Stimulated activated CD8-positive, alpha-beta memory T cell treated with anti-CD3 and anti-CD28 coated beads, Interleukin-15, amount 100 ng/mL, for 24 hours (primary cell): Measurements from ENCODE around the gene FOXL1.
"Not testable (repeated sequence)": the region's sequence is repeated elsewhere in the genome, so short reads cannot be mapped to it uniquely, and the experiment has no call there.

Experiments
- DNase-seq: peaks from one replicate; pipeline ENCODE4 v3.0.0-alpha.2; 2020; ENCODE audit warnings: low read depth

Gene FOXL1

GRCh38 chr16:86580791-86581170 lies 2.4 kb downstream of the FOXL1 start:
- no peak for DNase-seq

DNA sequence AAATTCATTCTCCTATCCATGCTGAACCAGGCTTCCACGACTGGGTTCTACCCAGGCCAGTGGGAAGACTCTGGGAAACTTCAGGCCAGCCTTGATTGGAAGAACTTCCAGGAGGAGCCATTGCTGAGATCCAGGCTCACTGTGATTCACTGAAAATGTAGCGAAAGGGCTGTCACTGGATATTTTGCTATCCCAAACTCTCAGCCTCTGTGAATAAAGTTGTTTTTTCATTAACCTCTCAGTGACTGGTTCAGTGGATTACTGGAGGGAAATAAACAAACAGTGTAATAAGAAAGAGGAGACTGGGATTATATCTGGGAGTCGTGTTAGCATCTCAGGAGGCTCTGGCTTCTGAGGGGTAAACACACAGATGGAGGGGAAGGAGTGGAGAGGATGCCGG lies 3.1 kb downstream of the FOXL1 start:
- DNase-seq: no peak

DNA sequence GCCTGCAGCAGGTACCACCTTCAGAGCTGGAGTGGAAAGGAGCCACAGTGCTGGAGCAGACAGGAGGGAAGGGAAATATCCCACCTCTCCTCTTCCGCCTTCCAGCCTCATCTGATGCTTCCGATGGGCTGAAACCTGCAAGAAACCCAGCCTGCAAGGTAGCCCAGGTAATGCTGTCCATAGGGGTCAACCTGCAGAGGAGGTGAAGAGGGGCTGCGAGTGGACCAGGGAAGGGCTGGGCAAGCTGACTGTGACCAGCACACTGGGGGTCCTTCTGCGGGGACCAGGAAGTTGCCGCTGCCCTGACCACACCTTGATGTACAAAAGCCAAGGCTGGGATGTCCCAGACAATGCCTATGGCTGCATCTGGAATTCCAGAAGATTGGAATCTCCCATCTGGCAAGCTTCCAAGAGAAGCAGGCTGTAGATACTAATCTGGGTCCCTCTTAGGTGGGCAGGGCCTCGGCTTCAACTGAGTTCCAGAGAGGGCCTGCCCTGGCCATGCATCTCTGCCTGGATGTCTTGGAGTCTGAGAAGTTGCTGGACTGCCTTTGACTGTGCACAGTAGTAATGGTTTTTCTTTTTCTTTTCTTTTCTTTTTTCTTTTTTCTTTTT lies 5.8 kb downstream of the FOXL1 start:
- DNase-seq: no peak

DNA sequence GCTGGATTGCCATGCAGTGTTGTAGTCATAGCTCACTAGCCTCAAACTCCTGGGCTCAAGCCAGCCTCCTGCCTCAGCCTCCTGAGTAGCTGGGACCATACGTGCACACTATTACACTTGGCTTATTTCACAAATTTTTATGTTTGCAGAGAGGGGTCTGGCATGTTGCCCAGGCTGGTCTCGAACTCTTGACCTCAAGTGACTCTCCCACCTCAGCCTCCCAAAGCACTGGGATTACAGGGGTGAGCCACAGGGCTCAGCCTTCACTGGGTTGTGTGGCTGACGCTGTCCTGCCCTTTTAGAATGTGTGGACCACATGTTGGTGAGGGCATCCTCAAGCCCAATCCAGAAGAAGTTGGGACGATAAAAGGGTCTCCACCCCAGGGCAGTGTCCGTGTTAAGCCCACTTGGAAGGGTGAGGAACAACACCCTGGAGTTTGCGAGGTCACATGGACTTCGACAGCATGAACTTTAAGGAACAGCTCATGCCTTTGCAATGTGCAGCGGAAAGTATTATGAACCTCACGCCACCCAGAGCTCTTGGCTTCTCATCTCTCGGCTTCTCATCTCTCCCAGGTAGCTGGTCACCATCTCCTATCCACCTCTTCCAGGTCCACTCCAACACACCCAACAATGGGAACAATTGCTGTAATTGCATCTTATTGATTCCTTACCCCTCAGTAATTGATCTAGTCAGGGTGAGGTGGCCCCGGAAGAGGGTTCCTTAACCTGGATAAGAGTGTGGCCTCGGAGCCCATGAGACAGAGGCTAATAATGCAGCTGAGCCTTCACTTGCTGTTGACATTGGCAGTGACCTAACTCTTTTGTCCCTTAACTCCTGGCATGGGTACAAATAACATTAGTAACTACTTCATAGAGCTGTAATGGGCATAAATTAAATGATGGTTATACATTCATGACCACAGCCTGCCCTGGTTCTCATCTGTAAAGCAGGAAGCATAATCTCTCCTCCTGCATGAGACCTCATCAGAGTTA lies 6.7 kb downstream of the FOXL1 start:
- no peak for DNase-seq

- no peak for DNase-seq
Observed at GRCh38 chr16:86585821-86586611, 7.7 kb downstream of the FOXL1 start.

DNA sequence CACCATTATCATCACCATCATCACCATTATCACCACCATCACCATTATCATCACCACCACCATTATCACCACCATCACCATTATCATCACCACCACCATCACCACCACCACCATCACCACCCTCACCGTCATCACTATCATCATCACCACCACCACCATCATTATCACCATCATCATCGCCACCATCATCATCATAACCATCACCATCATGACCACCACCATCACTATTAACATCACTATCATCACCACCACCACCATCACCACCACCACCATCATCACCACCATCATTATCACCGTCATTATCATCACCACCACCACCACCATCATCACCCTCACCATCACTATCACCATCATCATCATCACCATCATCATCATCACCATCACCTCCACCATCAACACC lies 9.1 kb downstream of the FOXL1 start:
- no peak for DNase-seq

- DNase-seq: not testable (repeated sequence)
Observed at GRCh38 chr16:86587955-86588354, 9.6 kb downstream of the FOXL1 start.

GRCh38 chr16:86590501-86591144 lies 12.3 kb downstream of the FOXL1 start:
- no peak for DNase-seq

DNA sequence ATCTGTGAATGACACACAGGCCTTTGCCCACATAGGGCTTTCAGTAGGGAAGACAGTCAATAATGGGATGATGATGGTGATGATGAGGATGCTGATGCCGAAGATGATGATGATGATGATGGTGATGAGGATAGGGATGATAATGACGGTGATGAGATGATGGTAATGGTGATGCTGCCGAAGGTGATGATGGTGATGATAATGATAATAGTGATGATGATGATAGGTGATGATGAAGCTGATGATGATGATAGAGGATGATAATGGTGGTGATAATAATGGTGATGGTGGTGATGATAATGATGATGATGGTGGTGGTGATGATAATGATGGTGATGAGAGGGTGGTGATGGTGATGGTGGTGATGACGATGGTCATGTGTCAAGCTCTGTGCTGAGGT lies 12.9 kb downstream of the FOXL1 start:
- DNase-seq: no peak

DNA sequence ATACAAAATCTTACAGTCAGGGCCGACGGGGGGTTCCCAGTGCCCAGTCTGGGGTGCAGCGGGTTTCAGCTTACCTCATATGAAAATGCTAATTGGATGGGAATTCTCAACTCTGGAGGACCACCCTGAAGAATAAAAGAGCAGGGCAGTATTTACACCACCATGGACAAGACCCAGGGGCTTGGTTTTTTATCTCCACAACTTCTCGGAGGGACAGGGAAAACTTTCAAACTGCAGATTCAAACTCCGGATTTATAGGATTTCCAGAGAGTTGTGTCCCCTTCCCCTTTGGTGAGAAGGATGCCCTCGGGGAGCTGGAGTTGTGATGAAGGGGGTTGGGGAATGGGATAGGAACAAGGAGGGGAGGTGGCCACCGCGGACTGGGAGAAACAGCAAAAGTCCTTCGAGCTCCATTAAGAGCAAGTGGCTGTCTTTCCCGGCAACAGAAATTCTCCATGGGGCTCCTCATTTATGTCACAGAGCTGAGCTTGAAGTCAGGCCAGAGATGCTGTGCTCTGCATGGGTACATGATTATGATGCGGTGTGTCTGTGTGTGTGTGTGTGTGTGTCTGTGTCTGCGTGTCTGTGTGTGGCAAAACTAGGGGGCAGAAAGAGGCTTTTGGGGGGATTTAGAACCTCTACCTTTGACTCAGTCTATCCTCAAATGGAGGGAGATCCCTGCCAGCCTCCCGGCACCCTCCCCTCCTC lies 15.7 kb downstream of the FOXL1 start:
- DNase-seq: no peak

DNA sequence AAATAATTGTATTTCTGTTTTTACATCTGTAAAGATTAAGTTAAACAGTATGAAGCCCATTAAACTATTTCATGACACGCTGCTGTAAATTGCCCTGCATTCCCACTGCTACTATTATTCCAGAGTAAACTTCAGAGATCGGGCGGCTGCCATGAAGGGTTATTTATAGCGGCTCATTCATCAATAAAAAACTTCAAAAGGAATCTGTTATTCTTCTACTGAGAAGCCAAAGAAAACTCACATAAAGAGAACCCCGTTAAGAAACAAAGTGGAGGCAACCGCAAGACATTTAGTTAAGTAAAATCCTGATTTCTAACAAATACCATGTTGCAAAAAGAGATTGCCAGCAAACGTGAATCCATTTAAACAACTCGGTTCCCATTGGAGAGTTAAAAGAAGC lies 16.4 kb downstream of the FOXL1 start:
- DNase-seq: no peak

GRCh38 chr16:86595983-86596605 lies 17.7 kb downstream of the FOXL1 start:
- DNase-seq: no peak

DNA sequence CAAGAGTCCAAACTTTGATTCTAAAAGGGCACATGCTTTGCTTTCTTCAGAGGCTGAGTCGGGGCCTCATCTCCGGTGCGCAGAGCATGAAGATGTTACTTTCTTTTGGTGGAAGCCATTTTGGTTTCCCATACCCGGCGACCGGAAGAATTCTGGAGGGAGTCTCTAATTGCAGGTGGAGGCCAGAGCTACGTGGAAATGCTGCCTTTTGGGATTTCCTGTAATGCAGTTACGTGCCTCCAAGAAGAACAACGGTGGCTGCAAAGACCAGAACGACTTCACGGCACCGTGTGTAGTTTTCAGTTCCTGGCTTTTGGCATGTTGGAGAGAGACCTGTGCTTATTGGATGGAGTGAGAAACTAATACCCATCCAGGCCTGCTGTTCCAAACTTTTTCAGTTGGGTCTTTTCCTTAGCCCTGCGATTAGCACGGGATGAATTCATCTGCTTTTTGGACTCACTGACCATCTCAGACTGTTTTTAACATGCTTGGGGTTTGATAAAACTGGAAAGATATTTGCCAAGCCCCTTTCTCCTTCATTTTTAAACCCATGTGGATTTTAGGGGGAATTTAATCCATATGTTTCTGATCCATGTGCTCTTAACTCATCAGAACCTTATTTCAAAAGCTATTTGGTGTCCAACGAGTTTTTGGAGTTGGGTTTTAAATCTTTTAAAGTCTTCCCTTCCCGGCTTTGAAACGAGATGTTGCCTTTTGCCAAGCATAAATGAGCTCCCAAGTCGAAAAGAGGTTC lies 19.0 kb downstream of the FOXL1 start:
- no peak for DNase-seq

- DNase-seq: no peak
Observed at GRCh38 chr16:86597880-86598606, 19.7 kb downstream of the FOXL1 start.

DNA sequence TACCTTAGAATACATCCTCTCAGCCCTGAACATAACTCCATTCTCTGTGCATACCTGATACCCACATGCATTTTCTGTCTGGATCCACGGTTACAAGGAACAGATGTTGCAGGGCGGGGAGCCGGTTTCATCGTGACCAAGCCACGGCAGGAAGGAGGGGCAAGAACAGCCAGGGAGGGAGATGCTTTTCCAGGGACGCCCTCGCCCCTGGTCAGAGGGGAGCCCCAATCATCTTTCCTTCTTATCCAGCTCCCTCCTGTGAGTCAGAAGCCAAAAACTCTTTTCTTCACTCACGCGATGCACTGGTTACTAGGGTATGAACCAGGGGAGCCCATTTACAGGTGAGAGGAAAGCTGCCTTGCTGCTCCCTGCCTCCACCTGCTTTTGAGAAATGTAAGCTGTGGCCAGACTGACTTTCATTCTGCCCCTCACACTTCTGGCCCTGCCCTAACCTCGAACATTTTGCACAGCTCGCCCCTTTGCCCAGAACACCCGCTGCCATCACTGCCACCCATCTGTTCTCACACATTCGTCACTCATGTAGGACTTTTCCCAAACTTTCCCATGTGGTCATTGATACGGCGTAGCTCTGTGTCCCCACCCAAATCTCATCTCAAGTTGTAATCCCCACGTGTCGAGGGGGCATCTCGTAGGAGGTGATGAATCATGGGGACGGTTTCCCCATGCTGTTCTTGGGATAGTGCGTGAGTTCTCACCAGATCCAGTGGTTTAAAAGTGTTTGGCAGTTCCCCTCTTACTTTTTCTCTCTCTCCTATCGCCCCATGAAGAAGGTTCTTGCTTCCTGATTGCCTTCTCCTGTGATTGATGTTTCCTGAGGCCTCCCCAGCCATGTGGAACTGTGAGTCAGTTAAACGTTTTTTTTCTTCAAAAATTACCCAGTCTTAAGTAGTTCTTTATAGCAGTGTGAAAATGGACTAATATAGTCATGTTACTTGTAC lies 20.5 kb downstream of the FOXL1 start:
- no peak for DNase-seq

- no peak for DNase-seq
Observed at GRCh38 chr16:86601356-86601755, 23.0 kb downstream of the FOXL1 start.

DNA sequence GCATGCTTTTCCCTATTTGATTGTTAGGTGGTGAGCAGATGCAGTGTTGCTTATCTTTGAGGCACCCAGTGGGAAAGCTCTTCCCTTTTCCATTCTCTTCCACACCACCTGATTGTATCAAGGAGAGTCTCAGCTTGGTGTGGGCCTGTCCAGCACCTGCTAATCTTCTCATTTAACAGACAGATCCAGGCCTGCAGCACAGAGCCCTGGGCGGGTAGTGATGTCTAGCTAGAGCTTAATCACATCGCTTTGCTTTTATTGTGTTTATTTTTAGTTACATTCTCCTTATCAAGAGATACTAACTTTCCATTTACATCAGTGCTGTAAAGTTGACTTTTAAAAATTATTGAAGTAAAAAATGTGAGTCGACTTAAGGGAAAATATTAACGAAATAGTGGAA lies 24.2 kb downstream of the FOXL1 start:
- DNase-seq: no peak

DNA sequence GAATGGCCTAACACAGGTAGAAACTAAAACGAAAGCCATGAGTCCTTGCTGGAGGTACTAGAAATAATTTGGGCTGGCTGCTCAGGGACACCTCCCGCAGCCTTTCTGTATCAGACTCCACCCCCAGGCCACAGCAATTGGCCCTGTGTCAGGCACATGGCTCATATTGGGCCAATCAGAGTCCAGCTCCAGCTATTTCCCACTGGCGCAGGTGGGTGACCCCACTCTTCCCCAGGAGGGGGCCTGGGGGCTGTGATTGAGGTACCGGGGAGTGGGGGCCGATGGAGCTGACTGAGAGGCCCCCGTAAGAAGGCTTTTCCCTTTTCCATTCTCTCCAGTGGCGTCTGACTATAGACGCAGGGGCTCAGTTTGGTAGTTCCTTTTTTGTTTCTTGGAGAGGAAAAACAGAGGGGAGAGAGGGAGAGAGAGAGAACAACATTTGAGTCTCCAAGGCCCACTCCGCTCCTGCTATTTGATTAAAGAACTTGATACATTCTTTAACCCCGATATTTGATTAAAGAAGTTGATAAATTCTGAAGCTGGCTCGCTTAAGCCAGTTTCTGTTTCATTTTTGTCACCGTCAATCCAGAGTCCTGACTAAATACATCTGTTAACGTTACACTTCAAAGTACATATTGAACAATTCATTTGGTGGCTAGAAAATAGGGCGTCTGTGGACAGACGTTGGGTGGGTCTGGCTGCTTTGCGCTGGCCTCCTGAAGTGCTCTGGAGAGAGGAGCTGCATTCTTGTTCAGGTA lies 26.3 kb downstream of the FOXL1 start:
- DNase-seq: no peak
